HG03045 (cell line): ENCODE results near the gene PCIF1.
"Not testable (repeated sequence)": the region's sequence is repeated elsewhere in the genome, so short reads cannot be mapped to it uniquely, and the experiment has no call there.

ENCODE experiments used
- ATAC-seq: cut with Tn5 transposase; IDR thresholded peaks from one replicate; pipeline ENCODE4 v1.9.1; 2021; ENCODE audit warnings: mild to moderate bottlenecking, moderate library complexity; ENCODE audit not compliant: unreplicated experiment

The PCIF1 gene

DNA sequence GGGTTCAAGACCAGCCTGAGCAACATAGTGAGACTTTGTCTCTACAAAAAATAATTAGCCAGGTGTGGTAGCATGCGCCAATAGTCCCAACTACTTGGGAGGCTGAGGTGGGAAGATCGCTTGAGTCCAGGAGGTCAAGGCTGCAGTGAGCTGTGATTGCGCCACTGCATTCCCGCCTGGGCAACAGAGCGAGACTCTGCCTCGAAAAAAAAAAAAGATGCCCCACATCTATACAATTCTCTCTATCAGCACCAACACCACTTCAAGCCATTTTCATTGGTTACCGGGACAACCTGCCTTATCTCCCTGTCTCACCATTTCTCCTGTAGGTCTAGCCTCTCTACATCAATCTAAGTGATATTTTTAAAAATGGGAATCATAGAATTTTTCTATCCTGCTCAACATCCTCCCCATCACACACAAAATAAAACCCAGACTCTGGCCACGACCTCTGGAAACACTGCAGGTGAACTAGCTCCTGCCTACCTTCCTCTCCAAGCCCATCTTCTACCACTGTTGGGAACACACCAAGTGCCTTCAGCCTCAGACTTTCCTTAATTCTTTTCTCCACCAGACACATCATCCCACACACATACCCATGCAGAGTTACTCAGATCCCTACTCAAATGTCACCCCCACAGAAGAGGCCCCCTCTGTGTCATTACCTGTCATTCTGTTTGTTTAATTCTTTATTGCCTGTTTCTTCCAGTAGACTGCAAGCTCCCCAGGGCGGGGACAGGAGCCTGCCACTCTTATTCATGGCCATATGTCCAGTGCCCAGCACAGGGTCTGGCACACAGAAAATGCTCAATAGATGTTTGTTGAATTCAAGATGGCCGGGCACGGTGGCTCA is 12.9 kb upstream of the PCIF1 start:
- no peak for ATAC-seq

DNA sequence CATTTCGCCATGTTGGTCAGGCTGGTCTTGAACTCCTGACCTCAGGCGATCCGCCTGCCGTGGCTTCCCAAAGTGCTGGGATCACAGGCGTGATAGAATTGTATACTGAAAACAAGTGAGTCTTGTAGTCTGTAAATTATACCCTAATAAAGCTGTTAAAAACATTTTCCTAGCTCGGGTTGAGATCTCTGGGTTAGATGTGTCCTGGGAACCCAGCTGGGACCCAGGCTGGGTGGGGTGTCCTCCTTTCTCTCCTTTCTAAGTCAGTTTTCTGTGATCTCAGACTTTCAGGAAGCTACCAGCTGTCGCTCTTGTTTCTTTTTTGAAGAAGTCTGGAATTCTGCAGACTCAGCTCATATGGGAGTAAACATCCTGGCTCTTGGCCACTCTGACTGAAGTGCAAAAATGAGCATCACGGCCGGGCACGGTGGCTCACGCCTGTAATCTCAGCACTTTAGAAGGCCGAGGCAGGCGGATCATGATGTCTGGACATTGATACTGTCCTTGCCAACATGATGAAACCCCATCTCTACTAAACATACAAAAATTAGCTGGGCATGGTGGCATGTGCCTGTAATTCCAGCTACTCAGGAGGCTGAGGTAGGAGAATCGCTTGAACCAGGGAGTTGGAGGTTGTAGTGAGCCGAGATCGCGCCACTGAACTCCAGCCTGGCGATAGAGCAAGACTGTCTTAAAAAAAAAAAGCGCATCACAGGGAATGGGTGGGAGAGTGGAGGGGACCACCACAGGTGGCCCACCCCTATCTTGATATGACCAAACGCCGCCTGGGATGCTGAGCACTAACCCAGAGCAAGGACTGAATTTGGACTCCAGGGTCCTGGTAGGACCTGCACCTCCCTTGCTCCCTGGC is 9.9 kb upstream of the PCIF1 start:
- no peak for ATAC-seq

DNA sequence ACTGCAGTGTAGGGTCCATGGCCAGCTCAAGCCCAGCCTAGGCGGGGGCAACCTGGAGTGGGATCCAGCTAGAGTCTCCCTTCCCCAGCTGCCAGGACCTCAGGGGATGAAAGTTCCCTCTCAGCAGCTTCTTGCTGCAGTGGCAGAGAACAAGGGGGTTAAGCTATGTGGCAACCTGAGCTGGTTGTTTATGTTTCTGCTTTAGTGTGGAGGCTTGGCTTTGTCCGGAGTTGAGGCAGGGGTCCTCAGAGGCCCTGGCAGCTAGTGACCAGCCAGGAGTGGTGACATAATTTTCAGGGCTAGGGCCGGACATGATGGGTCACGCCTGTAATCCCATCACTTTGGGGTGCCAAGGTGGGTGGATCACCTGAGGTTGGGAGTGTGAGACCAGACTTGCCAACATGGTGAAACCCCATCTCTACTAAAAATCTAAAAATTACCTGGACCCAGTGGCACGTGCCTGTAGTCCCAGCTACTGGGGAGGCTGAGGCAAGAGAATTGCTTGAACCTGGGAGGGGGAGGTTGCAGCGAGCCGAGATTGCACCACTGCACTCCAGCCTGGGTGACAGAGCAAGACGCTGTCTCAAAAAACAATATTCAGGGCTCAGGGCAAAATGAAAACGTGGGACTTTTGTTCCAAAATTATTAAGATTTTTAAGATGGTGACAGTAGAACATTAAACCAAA is 8.5 kb upstream of the PCIF1 start:
- no peak for ATAC-seq

DNA sequence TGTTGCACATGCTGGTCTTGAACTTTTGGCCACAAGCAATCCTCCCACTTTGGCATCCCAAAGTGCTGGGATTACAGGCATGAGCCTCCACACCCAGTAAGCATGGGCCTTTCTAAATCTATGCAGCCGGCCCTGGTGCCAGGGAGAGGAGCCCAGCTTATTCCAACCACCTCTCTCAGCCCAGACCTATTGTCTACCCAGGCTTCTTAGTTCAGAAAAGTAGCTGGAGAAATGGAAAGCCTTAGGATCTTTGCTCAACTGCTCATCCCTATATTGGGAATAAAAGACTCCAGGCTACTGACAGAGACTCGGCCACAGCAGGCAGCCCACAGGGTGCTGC is 7.8 kb upstream of the PCIF1 start:
- ATAC-seq = no peak

DNA sequence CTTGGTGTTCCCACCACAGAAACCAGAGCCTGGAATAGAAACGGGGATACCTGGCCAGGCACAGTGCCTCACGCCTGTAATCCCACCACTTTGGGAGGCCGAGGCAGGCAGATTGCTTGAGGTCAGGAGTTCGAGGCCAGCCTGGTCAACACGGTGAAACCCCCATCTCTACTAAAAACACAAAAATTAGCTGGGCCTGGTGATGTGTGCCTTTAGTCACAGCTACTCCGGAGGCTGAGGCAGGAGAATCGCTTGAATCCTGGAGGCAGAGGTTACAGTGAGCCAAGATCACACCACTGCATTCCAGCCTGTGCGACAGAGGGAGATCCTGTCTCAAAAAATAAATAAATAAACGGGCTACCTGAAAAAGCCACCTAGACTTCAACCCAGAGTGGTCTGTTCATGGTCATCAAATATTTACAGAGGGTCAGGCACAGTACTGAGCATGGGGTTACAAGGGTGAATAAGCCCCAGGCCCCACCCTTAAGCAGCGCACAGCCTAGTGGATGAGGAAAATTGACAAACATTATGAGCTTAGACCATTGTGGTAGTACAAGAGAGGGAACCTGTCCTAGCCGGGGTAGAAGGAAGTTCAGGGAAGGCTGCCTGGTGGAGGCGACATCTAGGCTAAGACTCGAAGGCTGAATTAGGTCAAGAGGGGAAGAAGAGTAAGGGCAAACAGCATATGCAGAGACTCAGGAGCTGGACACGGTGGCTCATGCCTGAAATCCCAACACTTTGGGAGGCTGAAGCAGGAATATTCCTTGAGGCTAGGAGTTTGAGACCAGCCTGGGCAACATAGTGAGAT is 7.2 kb upstream of the PCIF1 start:
- ATAC-seq = no peak

DNA sequence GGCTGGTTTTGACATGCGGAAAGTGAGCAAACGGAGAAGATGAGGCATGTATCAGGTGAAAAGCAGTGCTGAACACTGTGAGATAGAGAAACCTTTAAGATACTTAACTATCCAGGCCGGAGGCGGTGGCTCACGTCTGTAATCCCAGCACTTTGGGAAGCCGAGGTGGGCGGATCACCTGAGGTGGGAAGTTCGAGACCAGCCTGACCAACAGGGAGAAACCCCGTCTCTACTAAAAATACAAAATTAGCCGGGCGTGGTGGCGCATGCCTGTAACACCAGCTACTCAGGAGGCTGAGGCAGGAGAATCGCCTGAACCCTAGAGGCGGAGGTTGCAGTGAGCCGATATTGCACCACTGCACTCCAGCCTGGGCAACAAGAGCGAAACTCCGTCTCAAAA is 2.8 kb upstream of the PCIF1 start:
- not testable (repeated sequence) for ATAC-seq

DNA sequence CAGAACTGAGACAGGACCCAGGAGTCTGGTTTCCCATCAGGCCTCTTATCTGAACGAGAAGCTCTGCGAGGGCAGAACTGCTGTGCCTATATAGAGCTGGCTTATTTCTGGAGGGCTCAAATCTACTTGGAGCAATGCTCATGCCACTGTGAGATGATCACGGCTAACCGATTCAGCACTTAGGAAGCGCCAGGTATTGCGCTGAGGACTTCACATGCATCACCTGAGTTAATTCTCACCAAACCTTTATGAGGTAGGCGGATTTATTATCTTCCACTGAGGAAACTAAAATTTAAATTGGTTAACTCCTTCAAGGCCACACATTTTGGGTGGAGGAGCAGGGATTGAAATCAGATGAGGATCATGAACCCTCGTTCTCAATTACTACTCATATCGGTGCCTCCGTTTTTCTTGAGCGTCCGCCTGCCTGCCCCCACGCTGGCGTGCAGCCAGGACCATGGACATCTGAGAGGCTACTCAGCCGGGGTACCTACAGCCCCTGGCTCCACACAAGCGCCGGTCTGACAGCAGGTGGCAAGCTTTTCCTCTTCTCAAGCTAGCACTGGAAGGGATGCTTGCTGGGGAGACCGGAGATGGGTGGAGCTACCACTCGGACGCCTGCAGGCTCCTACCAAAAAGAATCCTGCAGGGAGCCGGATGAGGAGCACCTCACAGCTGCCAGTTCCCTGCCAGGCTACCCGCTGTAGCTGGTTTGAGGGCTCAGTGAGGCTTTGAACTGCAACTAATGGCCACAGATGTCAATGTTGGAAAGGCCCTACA is 1.0 kb upstream of the PCIF1 start:
- ATAC-seq = no peak

DNA sequence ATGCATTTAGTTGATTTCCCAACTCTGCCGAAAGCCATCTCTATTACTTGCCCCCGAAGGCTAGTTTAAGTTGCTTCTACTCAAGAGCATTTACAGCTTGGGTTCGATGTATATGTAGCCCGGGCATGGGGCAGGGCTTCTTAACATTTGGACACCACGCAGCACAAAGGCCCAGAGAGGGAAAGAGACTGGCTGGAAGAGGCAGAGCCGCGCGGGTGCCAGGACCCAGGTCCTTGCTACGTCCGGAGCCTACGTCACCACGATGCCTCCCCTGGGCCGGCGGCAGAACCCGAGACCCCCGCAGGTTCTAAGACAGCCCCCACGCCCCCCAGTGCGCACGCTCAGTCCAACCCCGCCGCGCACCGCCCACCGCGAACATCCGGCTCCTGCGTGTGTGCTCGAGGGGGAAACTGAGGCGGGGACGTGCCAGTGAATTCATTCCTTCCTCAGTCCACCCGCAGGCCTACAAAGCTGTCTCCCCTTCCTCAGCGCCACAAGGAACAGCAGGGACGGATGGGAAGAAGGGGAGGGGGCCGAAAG is 367 bp upstream of the PCIF1 start:
- peak; percentile 8 for ATAC-seq

DNA sequence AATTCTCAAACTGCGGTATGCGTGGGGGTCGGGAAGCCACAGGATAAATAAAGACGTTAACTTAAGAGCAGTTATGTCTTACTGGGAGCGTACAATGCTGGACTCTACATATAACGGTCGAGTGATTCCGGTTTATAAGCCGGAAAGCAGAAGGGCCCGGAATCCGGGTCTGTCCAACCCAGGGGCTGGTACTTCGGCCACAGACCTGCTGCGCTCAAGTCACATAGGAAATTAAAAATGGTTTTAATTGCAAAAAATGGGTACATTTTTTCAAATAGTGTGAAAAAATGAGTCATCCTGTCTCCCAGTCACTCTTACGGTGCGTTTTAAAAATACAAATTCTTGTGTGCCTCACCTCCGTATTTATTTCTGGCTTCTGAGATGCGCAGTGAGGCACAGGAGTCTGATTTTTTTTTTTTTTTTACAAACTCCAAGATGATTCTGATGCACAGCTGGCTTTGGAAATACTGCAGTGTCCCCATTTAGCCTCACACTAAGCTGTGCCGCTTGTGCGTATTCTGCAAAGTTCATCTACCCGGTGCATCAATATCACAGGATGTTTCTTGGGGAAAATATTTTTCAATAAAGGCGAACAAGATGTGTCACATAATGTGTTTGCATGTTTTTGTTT is 1.0 kb downstream of the PCIF1 start:
- no peak for ATAC-seq

DNA sequence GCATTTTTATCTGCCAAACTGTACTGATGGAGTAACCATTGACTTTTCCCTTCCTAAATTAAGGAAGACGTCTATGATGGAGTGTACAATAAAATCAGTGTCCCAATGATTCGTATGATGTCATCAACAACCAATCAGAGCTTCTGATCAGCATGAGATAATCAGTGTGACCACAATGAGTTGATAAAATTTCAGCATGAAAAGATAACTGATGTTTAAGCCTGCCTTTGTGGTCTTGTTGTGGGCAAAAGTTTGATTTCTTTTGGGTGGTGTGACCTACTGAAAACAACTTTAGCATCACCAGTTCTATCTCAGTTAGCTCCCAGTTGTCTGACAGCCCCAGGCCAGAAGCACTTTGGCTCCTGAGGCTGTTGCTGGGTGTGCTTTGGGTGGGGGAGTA is 3.3 kb downstream of the PCIF1 start:
- ATAC-seq = no peak

DNA sequence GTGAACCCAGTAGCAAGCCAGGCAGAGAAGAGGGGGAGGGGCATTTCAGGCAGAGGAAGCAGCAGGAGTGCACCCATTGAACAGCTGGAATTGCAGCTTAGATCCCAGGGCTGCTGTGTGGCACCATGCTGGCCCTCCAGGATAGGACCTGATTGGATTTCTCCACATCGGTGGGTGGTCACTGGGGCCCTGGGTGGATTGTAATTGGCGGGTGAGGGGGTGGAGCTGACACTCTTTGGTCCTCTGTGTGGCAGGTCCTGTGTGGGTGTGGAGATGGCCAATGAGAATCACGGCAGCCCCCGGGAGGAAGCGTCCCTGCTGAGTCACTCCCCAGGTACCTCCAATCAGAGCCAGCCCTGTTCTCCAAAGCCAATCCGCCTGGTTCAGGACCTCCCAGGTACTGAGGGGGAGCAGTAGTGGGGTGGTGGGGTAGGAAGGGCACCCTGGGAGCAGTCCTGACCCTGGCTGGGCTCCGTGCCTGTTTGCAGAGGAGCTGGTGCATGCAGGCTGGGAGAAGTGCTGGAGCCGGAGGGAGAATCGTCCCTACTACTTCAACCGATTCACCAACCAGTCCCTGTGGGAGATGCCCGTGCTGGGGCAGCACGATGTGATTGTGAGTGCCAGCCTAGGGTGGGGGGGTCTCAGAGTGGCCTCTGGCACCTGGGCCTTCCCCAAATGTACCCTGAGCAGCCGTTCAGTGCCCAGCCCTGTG is 4.4 kb downstream of the PCIF1 start:
- no peak for ATAC-seq

DNA sequence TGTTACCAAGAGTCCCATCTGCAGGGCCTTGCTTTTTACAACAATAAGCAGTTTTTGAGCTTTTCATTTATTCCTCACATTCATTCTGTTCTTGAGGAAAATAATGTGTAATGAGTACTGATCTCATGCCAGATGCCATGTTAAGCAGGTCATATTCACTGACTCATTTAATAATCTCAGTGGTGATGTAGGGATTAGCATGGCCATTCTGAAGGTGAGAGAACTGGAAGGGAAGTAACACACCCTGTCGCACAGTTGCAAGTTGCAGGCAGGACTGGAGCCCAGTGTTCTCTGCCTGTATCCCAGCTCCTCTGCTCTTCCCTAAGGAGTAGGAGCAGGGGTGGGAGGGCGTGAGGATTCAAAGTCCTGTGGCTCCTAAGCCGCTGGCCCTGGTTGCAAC is 5.6 kb downstream of the PCIF1 start:
- ATAC-seq = no peak

DNA sequence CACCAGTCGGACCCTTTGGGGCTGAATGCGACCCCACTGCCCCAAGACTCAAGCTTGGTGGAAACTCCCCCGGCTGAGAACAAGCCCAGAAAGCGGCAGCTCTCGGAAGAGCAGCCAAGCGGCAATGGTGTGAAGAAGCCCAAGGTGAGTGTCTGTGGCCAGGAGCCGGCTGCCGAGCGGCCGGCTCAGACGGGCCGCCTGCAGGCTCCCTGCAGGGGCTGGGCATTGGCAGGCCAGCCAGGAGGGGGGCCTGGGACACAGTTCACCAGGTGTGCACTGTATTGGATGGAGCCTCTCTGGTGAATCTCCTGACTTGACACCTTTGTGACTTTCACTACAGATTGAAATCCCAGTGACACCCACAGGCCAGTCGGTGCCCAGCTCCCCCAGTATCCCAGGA is 6.0 kb downstream of the PCIF1 start:
- ATAC-seq = no peak

DNA sequence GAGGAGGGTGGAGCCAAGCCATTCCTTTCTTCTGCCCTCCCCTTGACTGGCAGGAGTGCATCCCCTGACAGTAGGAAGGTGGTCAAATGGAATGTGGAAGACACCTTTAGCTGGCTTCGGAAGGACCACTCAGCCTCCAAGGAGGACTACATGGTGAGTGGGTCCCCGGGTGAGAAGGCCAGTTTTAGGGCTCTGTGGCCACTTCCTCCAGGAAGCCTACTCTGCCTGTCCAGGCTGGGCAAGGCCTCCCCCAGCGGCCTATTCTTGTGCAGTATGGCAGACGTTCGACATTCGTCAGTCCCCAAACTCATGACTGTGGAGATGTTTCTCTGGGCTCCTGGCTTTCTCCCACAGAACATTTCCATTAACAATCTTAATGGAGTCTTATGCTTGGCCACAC is 9.1 kb downstream of the PCIF1 start:
- ATAC-seq = no peak

DNA sequence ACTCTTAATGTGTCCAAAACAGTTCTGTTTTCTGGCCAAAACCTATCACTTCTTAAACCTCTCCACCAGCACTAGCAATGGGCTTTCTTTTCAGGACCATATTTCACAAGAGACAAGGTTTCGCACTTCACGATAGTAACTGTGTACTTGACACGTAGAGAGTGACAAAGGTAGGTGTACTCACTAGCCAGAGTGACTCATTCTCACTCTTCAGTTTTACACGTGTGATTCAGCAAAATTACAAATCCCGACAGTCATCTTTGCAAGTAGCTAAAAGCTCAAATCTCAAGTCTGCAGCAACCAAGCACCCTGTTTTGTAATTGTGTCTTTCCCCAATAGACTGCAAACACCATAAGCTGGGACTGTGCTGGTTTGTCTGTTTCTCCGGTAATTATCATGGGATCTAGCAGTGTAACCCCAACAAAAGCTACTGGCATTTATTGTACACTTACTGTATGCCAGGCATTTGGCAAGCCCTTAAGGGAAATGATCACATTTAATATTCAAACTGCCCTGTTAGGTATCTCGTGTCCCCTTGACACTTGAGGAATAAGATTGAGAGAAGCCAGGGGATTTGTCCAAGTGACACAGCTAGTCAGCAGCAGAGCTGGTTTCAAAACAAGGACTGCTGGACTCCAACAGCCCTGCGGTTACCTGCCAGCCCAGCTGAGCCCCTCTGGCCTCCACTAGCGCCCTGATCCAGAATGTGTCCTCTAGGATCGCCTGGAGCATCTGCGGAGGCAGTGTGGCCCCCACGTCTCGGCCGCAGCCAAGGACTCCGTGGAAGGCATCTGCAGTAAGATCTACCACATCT is 9.9 kb downstream of the PCIF1 start:
- no peak for ATAC-seq

DNA sequence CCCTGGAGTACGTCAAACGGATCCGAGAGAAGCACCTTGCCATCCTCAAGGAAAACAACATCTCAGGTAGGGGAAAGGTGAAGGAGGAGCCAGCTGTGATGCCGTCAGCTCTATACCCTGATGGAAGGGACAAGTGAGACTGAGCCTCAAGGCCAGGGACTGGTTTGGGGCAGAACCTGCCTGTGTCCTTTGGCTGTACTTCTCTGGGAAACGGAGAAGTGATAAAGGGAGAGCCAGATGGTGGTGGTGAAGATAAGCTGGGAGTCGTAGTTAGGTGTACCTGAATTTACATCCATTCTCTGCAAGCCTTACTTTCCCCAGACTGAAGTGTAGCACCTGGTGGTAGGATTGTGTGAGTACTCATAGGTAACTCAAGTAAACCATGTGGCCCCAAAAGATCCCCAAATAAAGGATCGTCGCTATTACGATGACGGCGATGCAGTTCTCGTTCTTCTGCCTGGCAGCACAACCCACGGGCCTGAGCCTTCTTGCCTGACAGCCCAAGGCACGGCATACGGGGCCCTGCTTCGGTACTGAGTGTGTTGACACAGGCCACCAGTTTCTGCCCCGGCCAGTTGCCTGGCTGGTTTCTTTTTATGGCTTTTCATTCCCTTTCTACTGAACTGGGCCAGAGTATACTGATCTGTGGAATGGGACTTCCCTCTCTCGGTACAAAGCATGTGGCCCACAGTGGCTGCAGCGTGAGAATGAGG is 10.6 kb downstream of the PCIF1 start:
- no peak for ATAC-seq

DNA sequence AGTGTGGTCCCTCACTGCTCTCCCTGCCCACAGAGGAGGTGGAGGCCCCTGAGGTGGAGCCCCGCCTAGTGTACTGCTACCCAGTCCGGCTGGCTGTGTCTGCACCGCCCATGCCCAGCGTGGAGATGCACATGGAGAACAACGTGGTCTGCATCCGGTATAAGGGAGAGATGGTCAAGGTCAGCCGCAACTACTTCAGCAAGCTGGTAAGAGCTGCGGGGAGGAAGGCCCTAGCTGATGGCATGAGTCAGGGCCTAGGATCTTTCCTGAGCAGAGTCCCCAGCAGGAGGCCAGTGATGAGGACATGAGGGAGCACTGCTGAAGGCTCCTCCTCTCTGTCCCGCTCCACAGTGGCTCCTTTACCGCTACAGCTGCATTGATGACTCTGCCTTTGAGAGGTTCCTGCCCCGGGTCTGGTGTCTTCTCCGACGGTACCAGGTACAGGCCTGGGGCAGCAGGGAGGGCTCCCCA is 11.2 kb downstream of the PCIF1 start:
- no peak for ATAC-seq
